ENCODE results near the gene GMCL2. TPM values are rescaled to one million over a fixed set of nuclear protein-coding genes. Genes with fewer than 3 reads are reported as not detected.

The GMCL2 gene
- total RNA-seq, 2 donors from 2014 or later = not detected

DNA sequence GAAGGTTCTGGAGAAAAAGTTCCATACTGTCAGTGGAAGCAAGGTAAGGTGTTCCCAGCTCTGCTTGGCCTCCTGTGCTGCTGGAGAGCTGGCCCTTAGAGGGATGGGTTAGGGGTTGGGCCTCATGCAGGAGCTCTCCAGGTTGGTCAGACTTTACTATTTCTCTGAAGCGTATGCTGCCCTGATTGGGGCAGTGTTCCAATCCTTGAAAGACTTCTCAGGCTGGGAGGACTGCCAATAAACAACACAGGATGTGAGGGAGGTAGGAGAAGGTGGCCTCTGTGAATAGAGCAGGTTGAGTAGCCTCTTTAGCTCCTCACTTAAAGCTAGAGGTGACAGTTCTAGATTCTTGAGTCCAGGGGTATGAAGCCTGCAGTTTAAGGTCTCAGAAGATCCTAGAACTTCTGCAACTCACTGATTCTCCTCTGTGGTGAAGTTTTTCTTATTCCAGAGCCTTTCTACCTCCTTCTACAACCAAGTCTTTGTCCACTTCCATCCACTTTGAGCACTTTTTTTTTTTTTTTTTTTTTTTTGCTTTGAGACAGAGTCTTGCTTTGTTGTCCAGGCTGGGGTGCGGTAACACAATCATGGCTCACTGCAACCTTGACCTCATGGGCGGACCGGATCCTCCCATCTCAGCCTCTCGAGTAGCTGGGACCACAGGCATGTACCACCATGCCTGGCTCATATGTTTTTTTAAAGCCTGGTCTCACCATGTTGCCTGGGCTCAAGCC, 20.2 kb upstream of the GMCL2 start:
- DNase-seq (peak; percentile 56 to 77 (median 64)), ATAC-seq (no peak)
- intact Hi-C loops (cut with DNase I) = loop anchor here (10.0 kb wide), 1 partner anchor 83 kb away; no protein-coding TSS in a partner anchor
- Histone ChIP-seq H3K4me3 (no peak overlapping the region), H3K4me1 (peaks cover 27% of the 10 kb centered on the region), H3K27me3 (no peaks in the 10 kb centered on the region), H3K36me3 (replicated peaks in 1 of 2; ENCODE audit: insufficient read depth in 1 of 2, low read depth in 2 of 2) (peaks cover 0 to 35% of the 10 kb centered on the region in 2 donors), H3K9me3 (no peaks in the 10 kb centered on the region), H3K27ac (peak overlapping the region in 1 of 4 donors; percentile 95)
- 58 to 68% methylated on average over 5 of the region's 5 CpGs for WGBS, 2 donors
- TF ChIP-seq, protein P1, sequence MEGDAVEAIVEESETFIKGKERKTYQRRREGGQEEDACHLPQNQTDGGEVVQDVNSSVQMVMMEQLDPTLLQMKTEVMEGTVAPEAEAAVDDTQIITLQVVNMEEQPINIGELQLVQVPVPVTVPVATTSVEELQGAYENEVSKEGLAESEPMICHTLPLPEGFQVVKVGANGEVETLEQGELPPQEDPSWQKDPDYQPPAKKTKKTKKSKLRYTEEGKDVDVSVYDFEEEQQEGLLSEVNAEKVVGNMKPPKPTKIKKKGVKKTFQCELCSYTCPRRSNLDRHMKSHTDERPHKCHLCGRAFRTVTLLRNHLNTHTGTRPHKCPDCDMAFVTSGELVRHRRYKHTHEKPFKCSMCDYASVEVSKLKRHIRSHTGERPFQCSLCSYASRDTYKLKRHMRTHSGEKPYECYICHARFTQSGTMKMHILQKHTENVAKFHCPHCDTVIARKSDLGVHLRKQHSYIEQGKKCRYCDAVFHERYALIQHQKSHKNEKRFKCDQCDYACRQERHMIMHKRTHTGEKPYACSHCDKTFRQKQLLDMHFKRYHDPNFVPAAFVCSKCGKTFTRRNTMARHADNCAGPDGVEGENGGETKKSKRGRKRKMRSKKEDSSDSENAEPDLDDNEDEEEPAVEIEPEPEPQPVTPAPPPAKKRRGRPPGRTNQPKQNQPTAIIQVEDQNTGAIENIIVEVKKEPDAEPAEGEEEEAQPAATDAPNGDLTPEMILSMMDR (IDR thresholded peaks at IDR 0.05) = no peak
- no peak for TF ChIP-seq POLR2A (IDR thresholded peaks at IDR 0.05)

DNA sequence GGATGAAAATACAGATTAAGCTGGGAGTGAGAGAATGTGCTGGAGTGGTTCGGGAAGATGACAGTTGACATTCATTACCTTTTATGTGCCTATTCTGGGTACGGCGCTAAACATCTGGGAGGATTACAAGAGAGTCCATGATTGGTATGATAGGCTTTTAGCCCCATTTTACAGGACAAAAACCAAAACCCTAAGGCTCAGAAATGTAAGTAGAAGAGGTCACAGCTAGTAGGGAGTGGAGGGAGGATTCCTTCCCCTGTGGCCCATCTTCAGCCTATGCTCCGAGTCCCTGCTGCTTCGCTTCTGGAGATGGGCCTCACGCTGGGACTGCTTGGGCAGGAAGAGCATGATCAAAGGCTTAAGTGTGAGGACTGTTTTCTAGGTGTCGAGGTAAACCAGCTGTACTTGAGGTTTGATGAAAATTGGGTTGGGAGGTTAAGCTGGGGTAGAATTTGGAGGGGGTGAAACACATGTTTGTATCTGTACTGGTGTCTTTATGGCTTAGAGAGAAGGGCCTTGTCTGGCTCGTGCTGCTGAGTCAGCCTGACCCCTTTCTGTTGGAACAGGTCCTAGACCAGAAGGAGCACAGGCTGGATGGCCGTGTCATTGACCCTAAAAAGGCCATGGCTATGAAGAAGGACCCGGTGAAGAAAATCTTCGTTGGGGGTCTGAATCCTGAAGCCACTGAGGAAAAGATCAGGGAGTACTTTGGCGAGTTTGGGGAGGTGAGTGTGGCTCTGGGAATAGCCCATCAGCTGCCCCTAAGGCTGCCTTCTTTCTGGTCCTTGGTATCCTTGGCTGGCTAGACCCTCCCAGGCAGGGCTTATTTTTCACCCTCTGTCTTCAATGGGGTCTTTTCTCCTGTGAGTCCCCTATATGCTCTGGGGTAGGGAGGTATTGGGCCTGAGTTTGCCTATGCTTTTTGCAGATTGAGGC, 19.3 kb upstream of the GMCL2 start:
- peaks cover 27% of the 10 kb centered on the region for H3K4me1 ChIP-seq

DNA sequence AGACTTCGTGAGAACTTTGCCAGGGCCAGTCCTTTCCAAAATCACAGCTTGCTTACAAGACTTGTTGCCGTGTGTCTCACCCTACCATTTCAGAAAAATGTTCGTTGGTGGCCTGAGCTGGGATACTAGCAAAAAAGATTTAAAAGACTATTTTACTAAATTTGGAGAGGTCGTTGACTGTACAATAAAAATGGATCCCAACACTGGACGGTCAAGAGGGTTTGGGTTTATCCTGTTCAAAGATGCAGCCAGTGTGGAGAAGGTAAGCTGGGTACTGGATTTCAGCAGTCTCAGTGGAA, 18.5 kb upstream of the GMCL2 start:
- DNase-seq = no peak
- H3K4me1 ChIP-seq = peaks cover 27% of the 10 kb centered on the region
- no peaks in the 10 kb centered on the region for H3K27me3 ChIP-seq
- peaks cover 0 to 22% of the 10 kb centered on the region in 2 donors for H3K36me3 ChIP-seq (replicated peaks in 1 of 2; ENCODE audit: insufficient read depth in 1 of 2, low read depth in 2 of 2)
- H3K9me3 ChIP-seq = no peaks in the 10 kb centered on the region
- 12% methylated on average over 5 of the region's 5 CpGs for WGBS, 2 donors
- no peak for ATAC-seq
- TF ChIP-seq POLR2A (IDR thresholded peaks at IDR 0.05) = no peak
- TF ChIP-seq, protein P1 (IDR thresholded peaks at IDR 0.05) = no peak
- intact Hi-C loops (cut with DNase I) = loop anchor here (10.0 kb wide), 1 partner anchor 81 kb away; no protein-coding TSS in a partner anchor
- peak overlapping the region in 3 of 4 donors; percentile 82 to 95 (median 95) for H3K27ac ChIP-seq
- peak overlapping the region; percentile 26 to 76 for H3K4me3 ChIP-seq

More for the DNA sequence above, 19.3 kb upstream of the GMCL2 start:
- TF ChIP-seq, protein P1 (IDR thresholded peaks at IDR 0.05) = no peak
- no peak for TF ChIP-seq POLR2A (IDR thresholded peaks at IDR 0.05)
- intact Hi-C loops (cut with DNase I) = loop anchor here (10.0 kb wide), 1 partner anchor 82 kb away; no protein-coding TSS in a partner anchor
- Histone ChIP-seq H3K9me3 (no peaks in the 10 kb centered on the region), H3K27me3 (no peaks in the 10 kb centered on the region), H3K36me3 (replicated peaks in 1 of 2; ENCODE audit: insufficient read depth in 1 of 2, low read depth in 2 of 2) (peaks cover 0 to 29% of the 10 kb centered on the region in 2 donors), H3K4me3 (peak overlapping the region in 1 of 2 donors; percentile 76), H3K27ac (peak overlapping the region in 2 of 4 donors; percentile 17 to 95)
- DNase-seq = peak in 1 of 4 donors; percentile 4
- WGBS, 2 donors = 65 to 69% methylated on average over 12 of the region's 12 CpGs
- ATAC-seq = no peak

DNA sequence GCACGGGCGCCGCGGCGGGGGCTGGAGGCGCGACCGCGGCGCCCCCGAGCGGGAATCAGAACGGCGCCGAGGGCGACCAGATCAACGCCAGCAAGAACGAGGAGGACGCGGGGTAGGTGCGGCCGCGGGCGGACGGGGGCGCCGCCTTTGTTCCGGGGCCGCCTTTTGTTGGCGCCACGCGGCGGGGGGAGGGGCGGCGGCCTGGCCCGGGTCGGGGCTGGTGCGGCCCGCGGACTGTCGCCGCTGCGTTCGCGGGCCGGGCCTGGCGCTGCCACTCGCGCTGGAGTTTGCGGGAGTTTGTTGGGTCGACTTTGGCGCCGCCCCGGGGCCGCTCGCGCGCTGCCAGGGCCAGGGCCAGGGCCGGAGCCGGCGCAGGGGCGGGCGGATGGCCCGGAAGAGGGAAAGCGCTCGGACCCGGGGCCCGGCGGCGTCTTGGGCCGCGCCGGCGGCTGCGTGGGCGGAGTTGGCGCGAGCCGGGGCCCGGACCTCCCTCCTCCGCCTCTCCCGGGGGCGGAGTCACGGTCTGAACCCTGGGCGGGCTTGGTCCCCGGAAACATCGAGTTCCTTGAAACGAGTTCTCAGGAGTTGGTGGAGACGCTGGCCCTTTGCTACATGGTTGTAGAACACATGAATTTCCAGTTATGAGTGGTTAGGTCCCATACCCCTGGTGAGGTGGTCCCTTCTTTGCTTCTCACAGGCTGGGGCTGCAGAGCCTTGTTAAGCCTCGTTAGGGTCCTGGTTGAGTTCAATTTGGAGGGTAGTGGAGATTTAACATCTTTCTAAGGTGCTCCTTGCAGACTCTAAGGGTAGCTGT, 18.0 kb upstream of the GMCL2 start:
- intact Hi-C loops (cut with DNase I) = loop anchor here (10.0 kb wide), 1 partner anchor 80 kb away; no protein-coding TSS in a partner anchor
- peaks cover 0 to 18% of the 10 kb centered on the region in 2 donors for H3K36me3 ChIP-seq (replicated peaks in 1 of 2; ENCODE audit: insufficient read depth in 1 of 2, low read depth in 2 of 2)
- H3K27ac ChIP-seq = peak overlapping the region; percentile 81 to 95 (median 88)
- no peaks in the 10 kb centered on the region for H3K9me3 ChIP-seq
- DNase-seq (peak; percentile 77 to 85 (median 81)), ATAC-seq (peak; percentile 63)
- 0% methylated on average over 1 to 89 of the region's 90 CpGs for whole genome bisulfite sequencing, 2 donors
- peaks cover 27% of the 10 kb centered on the region for H3K4me1 ChIP-seq
- TF ChIP-seq, protein P1 (IDR thresholded peaks at IDR 0.05) = no peak
- TF ChIP-seq POLR2A (IDR thresholded peaks at IDR 0.05) = peak in 2 of 3 donors; percentile 23 to 28
- peak overlapping the region; percentile 26 to 76 for H3K4me3 ChIP-seq
- H3K27me3 ChIP-seq = no peaks in the 10 kb centered on the region
